Hindlimb muscle (tissue), 1 donor: ENCODE measurements around the gene THSD1. TPM values are rescaled to one million over a fixed set of nuclear protein-coding genes. Genes with fewer than 3 reads are reported as not detected.
"Not testable (repeated sequence)": the region's sequence is repeated elsewhere in the genome, so short reads cannot be mapped to it uniquely, and the experiment has no call there.

Experiments used
- DNase-seq: peaks from one replicate; pipeline ENCODE4 v3.0.0-alpha.2; 2013
- polyA plus RNA-seq: library from polyadenylated mRNA; unstranded; fragments of 120-200 nt; gene quantifications from one replicate; pipeline ENCODE4 v1.2.1, GENCODE V29; 2013; ENCODE audit not compliant: insufficient read length

Gene THSD1
- polyA plus RNA-seq, 1 donor, result 20.8 TPM

- DNase-seq, result no peak
Observed at GRCh38 chr13:52348983-52349780, 56.8 kb downstream of the THSD1 start.

GRCh38 chr13:52348071-52348470 lies 57.9 kb downstream of the THSD1 start:
- no peak for DNase-seq

- no peak for DNase-seq
Observed at GRCh38 chr13:52345631-52346251, 60.2 kb downstream of the THSD1 start.

- no peak for DNase-seq
Observed at GRCh38 chr13:52345048-52345447, 60.9 kb downstream of the THSD1 start.

GRCh38 chr13:52344108-52344507 lies 61.9 kb downstream of the THSD1 start:
- no peak for DNase-seq

- not testable (repeated sequence) for DNase-seq
Observed at GRCh38 chr13:52342203-52342602, 63.8 kb downstream of the THSD1 start.

- DNase-seq, result not testable (repeated sequence)
Observed at GRCh38 chr13:52337828-52338455, 68.0 kb downstream of the THSD1 start.

GRCh38 chr13:52334107-52334506 lies 71.9 kb downstream of the THSD1 start:
- DNase-seq, result not testable (repeated sequence)

GRCh38 chr13:52331844-52332243 lies 74.1 kb downstream of the THSD1 start:
- not testable (repeated sequence) for DNase-seq

Other genes starting within 250 kb of the THSD1 start
- gene NEK3, start 246.6 kb downstream of the THSD1 start, polyA plus RNA-seq, result 20.0 TPM
- 48.2 TPM for gene VPS36, start 44.5 kb upstream of the THSD1 start, polyA plus RNA-seq
- gene CKAP2, start 49.3 kb upstream of the THSD1 start, polyA plus RNA-seq, result 26.2 TPM
- 9.7 TPM for gene HNRNPA1L2, start 236.3 kb upstream of the THSD1 start, polyA plus RNA-seq
- 40.0 TPM for gene SUGT1, start 246.7 kb upstream of the THSD1 start, polyA plus RNA-seq